Measurements from ENCODE around the gene ENTPD5. TPM values are rescaled to one million over a fixed set of nuclear protein-coding genes. Genes with fewer than 3 reads are reported as not detected.

Gene ENTPD5
- total and polyA plus RNA-seq, 2 of the 4 experiments (the other 2 are of a cell fraction), result 7.3 to 8.1 TPM

GRCh38 chr14:73937012-73937411 is 82.1 kb downstream of the ENTPD5 start:
- POLR2A ChIA-PET (ENCODE audit: unreplicated experiment), result no interaction called here
- H3K18ac ChIP-seq (ENCODE audit: low read depth, low read length), result no peak overlapping the region
- in situ Hi-C loops (cut with MboI; ENCODE audit: low sequenced_read_pairs), result no loop called here

More at GRCh38 chr14:73937012-73937411, 82.1 kb downstream of the ENTPD5 start:
- H3K23ac ChIP-seq (ENCODE audit: low read depth, low read length), result no peak overlapping the region
- H3K4me3 ChIP-seq (ENCODE audit: insufficient read depth, low read depth, low read length), result no peak overlapping the region
- no CpG with 5 or more reads among the region's 2 CpGs for WGBS, 2 experiments (ENCODE audit: extremely low coverage in 2 of 2, insufficient read length in 1 of 2)
- no peak overlapping the region for H2AK5ac ChIP-seq (ENCODE audit: low read depth, low read length)
- TF ChIP-seq USF2 (IDR thresholded peaks at IDR 0.05; ENCODE audit: low read depth, low read length), result no peak
- TF ChIP-seq SMC3 (IDR thresholded peaks at IDR 0.05; ENCODE audit: low read depth, low read length), result no peak
- TF ChIP-seq RCOR1 (IDR thresholded peaks at IDR 0.05; ENCODE audit: insufficient replicate concordance, low read length), result no peak
- no peak for TF ChIP-seq MAFK (IDR thresholded peaks at IDR 0.05; ENCODE audit: low read depth, low read length)
- TF ChIP-seq RAD21 (IDR thresholded peaks at IDR 0.05; ENCODE audit: low read length), result no peak
- no peak for TF ChIP-seq NFE2L2 (IDR thresholded peaks at IDR 0.05; ENCODE audit: low read depth, low read length)
- TF ChIP-seq MXI1 (IDR thresholded peaks at IDR 0.05; ENCODE audit: borderline replicate concordance, low read depth, low read length), result no peak
- no peak for TF ChIP-seq FOS (IDR thresholded peaks at IDR 0.05; ENCODE audit: low read depth, low read length)
- TF ChIP-seq CTCF (conservative IDR thresholded peaks at IDR 0.05; ENCODE audit: low read depth, low read length), result no peak
- TF ChIP-seq MAZ (IDR thresholded peaks at IDR 0.05; ENCODE audit: borderline replicate concordance, low read depth, low read length), result no peak
- no peak for TF ChIP-seq POLR2A (IDR thresholded peaks at IDR 0.05; ENCODE audit: low read depth, low read length)
- no peak for TF ChIP-seq CEBPB (IDR thresholded peaks at IDR 0.05; ENCODE audit: low read depth, low read length)
- no peak overlapping the region for H4K91ac ChIP-seq (ENCODE audit: insufficient read depth, low read depth, low read length)
- H3K4me1 ChIP-seq (ENCODE audit: control insufficient read depth, insufficient read depth, low read length), result no peaks in the 10 kb centered on the region
- no peak overlapping the region for H2AK9ac ChIP-seq (replicated peaks; ENCODE audit: low read depth, low read length, poor library complexity)
- H2BK15ac ChIP-seq (ENCODE audit: low read depth, low read length), result no peak overlapping the region
- H3K27me3 ChIP-seq (ENCODE audit: control insufficient read depth, insufficient read depth, low read length), result no peaks in the 10 kb centered on the region
- H4K20me1 ChIP-seq (ENCODE audit: insufficient read depth, low read length), result no peaks in the 10 kb centered on the region
- dilution Hi-C loops (cut with HindIII; ENCODE audit: low sequenced_read_pairs, unreplicated experiment) (no loop called here), intact Hi-C loops (cut with micrococcal nuclease) (no loop called here)
- H3K9me3 ChIP-seq (ENCODE audit: control insufficient read depth, insufficient read depth, low read length), result no peaks in the 10 kb centered on the region
- H3K79me1 ChIP-seq (ENCODE audit: low read depth in 1 of 2, low read length in 2 of 2), result no peaks in the 10 kb centered on the region; a peak in 2 of 4 replicates
- no peak overlapping the region for H3K4ac ChIP-seq (ENCODE audit: low read depth, low read length)
- H4K8ac ChIP-seq (ENCODE audit: low read depth in 2 of 2, low read length in 2 of 2), result no peak overlapping the region
- H3K14ac ChIP-seq (replicated peaks; ENCODE audit: low read depth, low read length), result no peak overlapping the region
- no peak overlapping the region for H4K5ac ChIP-seq (ENCODE audit: low read depth, low read length)
- no TSS peak for BruUV-seq (replicated peaks)
- H3K27ac ChIP-seq (ENCODE audit: insufficient read depth, low read length), result no peak overlapping the region
- no peak overlapping the region for H3K4me2 ChIP-seq (ENCODE audit: low read depth, low read length)
- no peak overlapping the region for H3K9ac ChIP-seq (ENCODE audit: low read depth, low read length)
- no peak overlapping the region for H2AFZ ChIP-seq (replicated peaks; ENCODE audit: low read length, poor library complexity)
- CTCF ChIA-PET, result interaction anchor here (1.3 kb wide), 1 partner anchor 9 kb away, joined by 3 read pairs; no protein-coding TSS in a partner anchor
- H3K36me3 ChIP-seq (ENCODE audit: control insufficient read depth, insufficient read depth, low read length), result peaks cover 29% of the 10 kb centered on the region
- ATAC-seq (ENCODE audit: low read depth), result no peak
- H3K56ac ChIP-seq (ENCODE audit: extremely low read depth, insufficient read depth, low read length), result no peak overlapping the region
- H2BK20ac ChIP-seq (ENCODE audit: low read depth, low read length), result no peak overlapping the region
- DNase-seq, result no peak
- no peak overlapping the region for H2BK5ac ChIP-seq (ENCODE audit: low read depth, low read length, poor library complexity, severe bottlenecking)
- H3K9me1 ChIP-seq (ENCODE audit: insufficient read depth, low read length), result no peaks in the 10 kb centered on the region
- H2BK120ac ChIP-seq (ENCODE audit: low read depth, low read length), result no peak overlapping the region
